Endometrial microvascular endothelial cells (primary cell): ENCODE results near the gene CBX2. TPM values are rescaled to one million over a fixed set of nuclear protein-coding genes. Genes with fewer than 3 reads are reported as not detected.

Source experiments
- in situ Hi-C: cut with HindIII; loops from 2 replicates; pipeline ENCODE4 v1.10.0; 2017; ENCODE audit warnings: low sequenced_read_pairs, low pct_unique_long_range_greater_than_20kb; ENCODE audit errors: inconsistent ontology term
- total RNA-seq: library from RNA; depleted of rRNA; stranded (reverse); fragments of >200 nt; gene quantifications from one replicate; pipeline ENCODE4 v1.2.3, GENCODE V29; 2015; ENCODE audit errors: inconsistent ontology term

The CBX2 gene
- total RNA-seq, 1 donor from 2014 or later, result 16.1 TPM

GRCh38 chr17:79783891-79784290 lies 5.9 kb downstream of the CBX2 start:
- in situ Hi-C loops, result loop anchor here (25.0 kb wide), 1 partner anchor 203 kb away; no protein-coding TSS in a partner anchor

GRCh38 chr17:79784353-79785016 lies 6.5 kb downstream of the CBX2 start:
- in situ Hi-C loops, result loop anchor here (25.0 kb wide), 1 partner anchor 203 kb away; no protein-coding TSS in a partner anchor

- in situ Hi-C loops, result loop anchor here (25.0 kb wide), 1 partner anchor 202 kb away; no protein-coding TSS in a partner anchor
Observed at GRCh38 chr17:79785017-79785899, 7.3 kb downstream of the CBX2 start.

GRCh38 chr17:79785900-79786810 lies 8.2 kb downstream of the CBX2 start:
- in situ Hi-C loops, result loop anchor here (25.0 kb wide), 1 partner anchor 201 kb away; no protein-coding TSS in a partner anchor

GRCh38 chr17:79786930-79787643 lies 9.1 kb downstream of the CBX2 start:
- in situ Hi-C loops, result loop anchor here (25.0 kb wide), 1 partner anchor 200 kb away; no protein-coding TSS in a partner anchor

GRCh38 chr17:79788455-79788854 lies 10.5 kb downstream of the CBX2 start:
- in situ Hi-C loops, result loop anchor here (25.0 kb wide), 1 partner anchor 199 kb away; no protein-coding TSS in a partner anchor

GRCh38 chr17:79788989-79789942 lies 11.3 kb downstream of the CBX2 start:
- in situ Hi-C loops, result loop anchor here (25.0 kb wide), 1 partner anchor 198 kb away; no protein-coding TSS in a partner anchor

- in situ Hi-C loops, result loop anchor here (25.0 kb wide), 1 partner anchor 197 kb away; no protein-coding TSS in a partner anchor
Observed at GRCh38 chr17:79789943-79790804, 12.2 kb downstream of the CBX2 start.

- in situ Hi-C loops, result loop anchor here (25.0 kb wide), 1 partner anchor 196 kb away; no protein-coding TSS in a partner anchor
Observed at GRCh38 chr17:79790805-79791734, 13.1 kb downstream of the CBX2 start.

GRCh38 chr17:79791735-79792161 lies 13.8 kb downstream of the CBX2 start:
- in situ Hi-C loops, result loop anchor here (25.0 kb wide), 1 partner anchor 196 kb away; no protein-coding TSS in a partner anchor

GRCh38 chr17:79792341-79792871 lies 14.5 kb downstream of the CBX2 start:
- in situ Hi-C loops, result loop anchor here (25.0 kb wide), 1 partner anchor 195 kb away; no protein-coding TSS in a partner anchor

- in situ Hi-C loops, result loop anchor here (25.0 kb wide), 1 partner anchor 194 kb away; no protein-coding TSS in a partner anchor
Observed at GRCh38 chr17:79792984-79793923, 15.3 kb downstream of the CBX2 start.

- in situ Hi-C loops, result loop anchor here (25.0 kb wide), 1 partner anchor 193 kb away; no protein-coding TSS in a partner anchor
Observed at GRCh38 chr17:79793924-79794304, 16.0 kb downstream of the CBX2 start.
